Stimulated activated CD8-positive, alpha-beta memory T cell treated with anti-CD3 and anti-CD28 coated beads, Interleukin-2, amount 100 ng/mL, for 1 hour (primary cell): ENCODE results near the gene MYO5B.

Experiments used
- DNase-seq, 2 donors: peaks; one replicate each; pipeline ENCODE4 v3.0.0-alpha.2; 2020; ENCODE audit warnings: low read depth in 2 of 2

The MYO5B gene

DNA sequence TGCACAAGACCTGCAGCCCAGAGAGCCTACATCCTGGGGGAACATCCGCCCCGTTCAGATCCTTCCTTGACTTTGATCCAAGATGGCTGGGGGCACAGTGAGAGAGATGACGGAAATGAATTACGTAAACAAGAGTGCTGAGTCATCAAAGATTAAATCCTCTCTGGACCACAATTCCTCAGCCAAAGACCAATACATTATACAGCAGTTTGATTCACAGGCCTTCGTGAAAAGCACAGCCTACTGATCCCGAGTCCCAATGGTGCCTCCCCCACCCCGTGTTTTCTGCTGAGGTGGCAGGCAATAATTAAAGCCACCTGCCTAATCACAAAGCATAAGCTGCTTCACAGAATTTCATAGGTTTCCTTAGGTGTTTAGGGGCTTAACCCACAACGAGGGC, 43.0 kb downstream of the MYO5B start:
- DNase-seq, result no peak

DNA sequence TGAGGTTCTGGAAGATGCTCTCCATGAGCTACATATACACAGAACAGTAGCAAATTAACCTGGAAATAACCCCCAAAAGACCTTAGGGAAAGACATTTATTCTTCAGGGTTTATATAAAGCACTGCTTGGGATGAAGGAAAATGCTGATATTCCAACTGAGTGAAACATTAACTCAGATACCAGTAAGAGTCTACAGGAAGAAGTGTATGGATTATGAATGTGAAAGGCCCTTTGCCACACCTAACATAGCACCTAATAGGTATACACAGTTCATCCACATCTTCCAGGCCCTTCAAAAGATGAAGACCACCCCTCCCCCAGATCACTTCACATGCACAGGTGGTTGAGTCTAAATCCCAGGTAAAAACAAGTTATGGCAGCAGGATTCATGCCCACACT, 50.4 kb downstream of the MYO5B start:
- no peak for DNase-seq

DNA sequence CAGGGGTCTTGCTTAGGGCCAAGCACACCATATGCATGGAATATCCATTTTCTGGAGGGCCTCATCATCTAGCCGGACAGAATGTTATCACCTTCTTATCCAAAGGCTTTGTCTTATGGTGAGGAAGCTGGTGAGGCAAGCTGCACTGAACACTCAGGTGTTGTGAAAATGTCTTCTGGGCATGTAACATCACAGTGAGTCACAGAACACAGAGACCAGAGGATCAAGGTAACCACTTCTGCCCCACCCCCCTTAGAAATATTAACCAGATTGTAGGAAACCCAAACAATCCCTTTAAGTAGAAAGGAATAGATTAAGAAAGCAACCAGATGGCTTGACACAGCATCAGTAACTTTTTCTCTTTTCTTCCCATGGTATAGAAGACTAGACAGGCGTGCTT, 51.1 kb downstream of the MYO5B start:
- no peak for DNase-seq

DNA sequence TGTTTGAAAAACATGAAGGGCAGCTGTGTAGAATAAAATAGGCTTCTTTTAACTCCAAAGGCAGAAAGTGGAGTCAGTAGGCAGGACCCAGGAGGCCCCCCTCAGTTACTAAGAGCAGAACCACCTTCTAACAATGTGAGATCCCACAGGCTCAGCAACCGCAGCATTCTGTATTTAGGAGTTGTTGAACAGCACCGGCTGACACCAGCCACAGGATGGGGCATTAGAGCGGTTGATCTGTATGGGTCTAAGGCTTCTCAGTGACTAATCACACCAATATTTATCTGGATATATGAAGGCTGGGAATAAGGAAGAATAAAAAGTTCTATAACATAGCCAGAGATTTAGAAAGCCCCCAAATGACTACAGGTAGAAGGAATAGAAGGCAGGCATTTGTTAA, 51.7 kb downstream of the MYO5B start:
- DNase-seq, result no peak

DNA sequence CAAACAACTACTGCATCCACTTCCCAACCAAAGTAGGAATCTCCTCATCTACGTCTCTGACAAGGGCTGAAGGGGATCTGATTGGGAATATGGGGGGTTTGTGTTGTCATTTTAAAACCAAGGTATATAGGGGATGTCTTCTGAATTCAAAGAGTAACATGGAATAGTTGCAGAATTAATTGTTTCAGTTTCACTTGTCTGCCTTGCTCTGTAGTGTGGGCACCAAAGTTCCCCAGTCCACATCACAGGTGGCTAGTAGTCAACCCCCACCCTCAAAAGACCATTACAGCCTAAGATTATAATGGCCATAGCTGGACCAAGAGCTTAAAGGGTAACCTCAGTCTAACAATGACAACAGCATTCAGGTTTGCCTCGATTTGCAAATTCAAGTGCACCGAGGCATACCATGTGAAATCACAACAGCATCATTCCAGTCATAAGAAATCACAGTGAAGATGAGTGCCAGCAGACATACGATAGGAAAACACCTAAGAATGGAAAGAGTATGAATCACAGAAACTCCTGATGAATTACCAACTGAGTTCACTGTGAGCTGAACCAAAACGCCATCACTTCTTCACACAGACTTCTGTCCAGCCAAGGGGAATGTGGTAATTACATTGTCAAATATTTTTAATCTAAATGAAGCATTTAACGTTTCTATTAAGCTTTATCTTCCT, 52.4 kb downstream of the MYO5B start:
- no peak for DNase-seq

DNA sequence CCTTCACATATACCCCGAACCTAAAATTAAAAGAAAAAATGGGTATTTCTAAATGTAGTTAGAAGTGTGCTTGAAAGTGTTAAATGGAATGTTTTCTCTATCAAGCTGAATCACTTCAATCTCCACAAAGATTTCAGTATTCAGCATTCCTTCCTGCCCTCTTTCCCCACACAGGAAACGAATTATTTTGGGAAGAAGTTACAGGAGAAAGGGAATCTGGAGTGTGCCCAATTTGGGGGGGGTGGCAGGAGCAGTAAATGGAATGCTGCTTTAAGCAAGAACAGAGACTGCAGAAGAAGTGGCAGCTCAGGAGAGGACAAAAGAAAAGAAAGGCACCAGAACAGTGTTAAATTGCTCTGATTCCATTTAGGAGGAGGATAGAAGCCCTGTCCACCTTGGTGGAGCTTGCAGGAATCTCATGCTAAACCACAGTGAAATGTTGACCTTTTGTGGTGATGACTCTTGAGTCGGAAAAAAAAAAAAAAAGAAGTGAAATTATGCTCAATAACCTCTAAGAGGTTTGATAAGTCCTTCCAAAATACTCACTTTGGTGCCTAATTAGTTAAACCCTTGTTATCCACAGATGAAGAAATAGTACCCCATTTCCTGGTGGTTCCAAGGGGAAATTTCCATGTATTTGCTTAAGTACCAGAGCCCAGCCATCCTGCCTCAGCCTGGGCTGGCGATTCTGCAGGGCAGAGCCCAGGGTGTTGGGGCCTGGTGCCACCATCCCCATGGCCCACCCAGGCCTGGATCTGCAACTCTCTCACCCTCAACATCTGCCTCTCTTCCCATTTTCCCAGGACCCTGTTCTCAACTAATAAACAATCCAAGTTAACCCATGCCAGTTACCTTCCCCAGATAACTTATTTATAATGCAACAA, 56.5 kb downstream of the MYO5B start:
- DNase-seq, result no peak

DNA sequence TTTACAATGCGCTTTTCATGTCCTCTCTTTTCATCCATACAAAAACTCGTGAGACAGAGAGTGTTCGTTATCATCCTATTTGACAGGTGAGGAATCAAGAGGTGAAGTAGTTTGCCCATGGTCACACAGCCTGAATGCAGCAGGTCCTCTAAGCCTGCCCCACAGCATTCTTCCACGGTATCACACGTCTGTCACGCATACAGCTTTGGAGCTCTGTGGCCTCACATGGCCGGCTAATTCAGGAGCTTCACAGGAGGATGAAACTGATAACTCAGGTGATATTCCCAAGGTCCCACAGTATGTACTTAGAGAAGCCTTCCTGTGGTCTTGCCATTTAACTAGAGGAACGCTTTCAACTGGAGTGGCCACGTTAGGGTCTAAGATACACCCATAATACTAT, 59.0 kb downstream of the MYO5B start:
- no peak for DNase-seq

DNA sequence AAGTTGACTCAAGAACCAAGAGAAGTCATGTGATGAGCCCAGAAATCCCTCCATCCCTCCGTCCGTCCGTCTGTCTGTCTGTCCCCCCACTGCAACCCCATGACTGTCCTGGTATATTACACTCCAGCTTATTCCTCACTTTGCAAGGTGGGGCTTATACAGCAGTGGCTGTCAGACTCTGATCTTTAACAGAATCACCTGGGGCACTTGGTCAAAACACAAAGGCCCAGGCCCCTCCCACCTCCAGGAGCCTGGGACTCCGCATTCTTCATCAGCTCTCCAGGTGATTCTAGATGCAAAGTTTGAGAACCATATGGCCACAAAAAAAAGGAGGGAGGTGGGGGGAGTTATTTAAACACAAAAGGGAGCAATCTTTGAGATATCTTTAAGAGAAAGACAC, 61.4 kb downstream of the MYO5B start:
- no peak for DNase-seq

DNA sequence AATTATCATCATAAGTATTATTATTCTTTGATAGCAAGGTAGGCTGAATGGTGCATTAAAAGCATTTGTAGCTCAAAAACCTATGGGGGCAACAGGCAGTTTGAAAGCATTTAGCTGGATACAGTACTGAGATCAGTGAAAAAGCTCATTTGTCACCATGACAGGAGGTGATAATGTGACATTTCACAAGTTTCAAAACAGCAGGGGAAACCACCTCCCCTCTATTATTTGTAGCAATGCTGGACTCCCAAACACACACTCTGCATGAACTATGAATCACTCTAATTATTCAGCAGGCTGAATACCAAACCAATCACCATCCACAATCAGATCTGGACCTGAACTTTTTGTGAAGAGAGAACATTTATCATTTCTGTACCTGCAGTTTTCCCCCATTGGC, 63.4 kb downstream of the MYO5B start:
- DNase-seq, result no peak

DNA sequence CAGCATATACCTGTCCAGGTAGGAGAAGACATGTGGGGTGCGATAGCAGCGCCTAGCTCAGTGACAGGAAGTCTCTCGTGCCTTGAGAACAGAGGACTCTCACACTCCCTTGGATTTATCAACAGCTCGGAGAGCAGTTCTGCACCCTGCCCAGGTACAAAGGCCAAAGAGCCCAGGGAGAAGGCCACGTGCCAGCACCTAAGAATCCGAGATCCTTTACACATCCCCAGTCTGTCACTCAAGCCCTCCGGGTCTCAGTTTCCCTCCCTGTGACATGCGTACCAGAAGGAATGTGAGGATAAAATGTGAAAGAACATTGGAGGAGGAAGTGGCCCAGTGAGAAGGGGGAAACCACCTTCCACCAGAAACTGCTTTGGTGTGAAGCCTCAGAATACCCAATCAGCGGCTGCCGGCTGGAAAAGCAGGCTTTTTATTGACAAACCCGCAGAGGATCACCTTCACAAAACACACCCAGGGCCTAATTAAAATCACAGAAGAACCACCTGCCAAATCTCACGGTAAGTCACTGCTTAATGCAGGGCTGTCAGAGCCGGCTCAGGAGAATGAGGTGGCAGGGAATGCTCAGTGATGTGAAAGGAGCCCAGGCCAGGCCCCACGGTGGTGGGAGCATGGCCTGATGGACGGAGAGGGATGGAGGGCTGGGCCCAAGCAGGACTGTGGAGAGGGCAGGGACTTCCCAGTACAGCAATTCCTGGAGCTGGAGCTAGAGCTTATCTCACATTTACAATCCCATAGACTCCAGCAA, 66.3 kb downstream of the MYO5B start:
- DNase-seq, result no peak

DNA sequence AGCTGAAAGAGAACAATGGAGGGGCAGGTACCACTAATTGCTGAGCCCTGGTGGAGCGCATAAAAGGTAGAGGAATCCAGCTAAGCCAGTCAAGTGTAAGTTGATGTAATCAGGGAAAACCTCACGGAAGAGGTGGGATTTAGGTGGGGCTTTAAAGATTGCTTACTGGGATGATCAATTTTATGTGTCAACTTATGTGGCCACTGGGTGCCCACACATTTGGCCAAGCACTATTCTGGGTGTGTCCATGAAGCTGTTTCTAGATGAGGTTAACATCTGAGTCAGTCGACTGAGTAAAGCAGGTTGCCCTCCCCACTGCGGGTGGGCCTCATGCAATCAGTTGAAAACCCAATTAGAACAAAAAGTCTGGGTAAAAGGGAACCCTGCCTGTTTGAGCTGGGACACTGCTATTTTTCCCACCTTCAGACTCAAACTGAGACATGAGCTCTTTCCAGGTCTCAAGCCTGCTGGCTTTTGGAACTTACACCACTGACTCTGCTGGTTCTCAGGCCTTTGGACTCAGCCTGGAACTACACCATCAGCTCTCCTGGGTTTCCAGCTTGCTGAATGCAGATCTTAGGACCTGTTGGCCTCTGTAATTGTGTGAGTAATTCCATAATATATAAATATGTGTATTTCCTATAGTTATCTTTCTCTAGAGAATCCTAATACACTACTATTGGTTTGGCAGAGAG, 67.3 kb downstream of the MYO5B start:
- DNase-seq, result no peak

DNA sequence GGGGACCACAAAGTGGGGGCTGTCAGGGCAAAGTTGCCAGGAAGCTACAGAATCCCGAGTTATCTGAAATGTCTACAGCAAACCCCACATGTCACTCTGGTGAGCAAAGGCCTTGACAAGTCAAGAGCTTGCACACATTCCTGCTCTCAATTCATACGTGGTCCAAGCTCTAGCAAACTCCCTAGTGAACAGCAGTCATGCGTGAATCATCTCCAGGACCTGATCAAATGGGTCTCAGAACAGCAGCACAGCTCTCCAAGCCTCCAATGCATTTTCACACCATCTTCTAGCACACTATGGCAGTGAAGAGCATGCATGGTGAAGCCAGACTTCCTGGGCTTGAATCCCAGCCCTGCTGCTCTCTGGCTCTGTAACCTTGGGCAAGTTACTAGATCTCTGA, 68.5 kb downstream of the MYO5B start:
- no peak for DNase-seq

DNA sequence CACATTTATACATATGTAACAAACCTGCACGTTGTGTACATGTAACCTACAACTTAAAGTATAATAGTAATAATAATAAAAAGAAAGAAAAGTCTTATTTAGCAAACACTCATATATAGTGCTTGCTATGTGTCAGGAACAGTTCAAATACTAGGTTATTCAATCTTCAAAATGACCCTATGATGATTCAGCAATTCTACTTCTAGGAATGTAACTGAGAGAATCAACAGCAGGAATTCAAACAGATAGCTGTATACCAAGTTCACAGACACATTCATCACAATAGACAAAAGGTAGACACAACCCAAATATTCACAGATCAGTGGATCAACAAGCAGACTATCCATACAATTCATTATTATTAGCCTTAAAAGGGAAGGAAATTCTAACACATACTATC, 69.5 kb downstream of the MYO5B start:
- DNase-seq, result no peak

DNA sequence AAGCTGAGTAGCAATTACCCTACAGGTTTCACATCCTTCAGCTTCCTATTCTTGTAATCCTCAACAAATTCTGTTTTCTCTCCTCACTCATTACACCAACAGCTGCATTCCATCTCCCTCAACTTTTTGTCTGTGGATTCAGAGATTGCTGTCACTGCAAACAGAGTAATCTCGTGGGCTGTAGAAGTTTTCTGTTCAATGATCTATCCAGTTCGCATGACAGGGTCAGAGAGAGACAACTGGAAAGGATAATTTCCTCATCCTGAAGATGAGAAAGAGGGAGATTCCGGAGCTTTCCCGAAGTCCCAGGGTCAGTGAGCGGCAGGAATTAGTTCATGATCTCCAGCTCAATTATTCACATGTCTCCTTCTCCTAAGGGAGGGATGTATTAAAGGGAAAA, 75.7 kb downstream of the MYO5B start:
- no peak for DNase-seq

DNA sequence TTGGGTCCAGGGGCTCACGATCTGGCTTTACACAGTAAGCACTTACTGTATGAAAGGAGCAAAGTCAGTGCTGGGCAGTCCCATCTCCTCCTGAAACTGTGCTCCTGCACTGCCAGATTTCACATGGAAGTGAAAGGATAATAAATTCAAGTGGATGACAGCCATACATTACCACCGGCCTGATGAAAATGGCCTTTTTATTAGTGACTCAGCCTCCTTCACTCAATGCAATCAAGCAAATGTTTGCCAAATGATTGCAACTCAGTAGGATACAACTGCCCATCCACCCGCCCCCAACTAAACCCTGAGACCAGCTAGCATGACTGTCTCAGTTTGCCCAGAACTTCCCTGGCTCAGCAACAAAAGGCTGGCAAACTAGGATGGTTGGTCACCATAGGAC, 77.1 kb downstream of the MYO5B start:
- DNase-seq, result no peak

DNA sequence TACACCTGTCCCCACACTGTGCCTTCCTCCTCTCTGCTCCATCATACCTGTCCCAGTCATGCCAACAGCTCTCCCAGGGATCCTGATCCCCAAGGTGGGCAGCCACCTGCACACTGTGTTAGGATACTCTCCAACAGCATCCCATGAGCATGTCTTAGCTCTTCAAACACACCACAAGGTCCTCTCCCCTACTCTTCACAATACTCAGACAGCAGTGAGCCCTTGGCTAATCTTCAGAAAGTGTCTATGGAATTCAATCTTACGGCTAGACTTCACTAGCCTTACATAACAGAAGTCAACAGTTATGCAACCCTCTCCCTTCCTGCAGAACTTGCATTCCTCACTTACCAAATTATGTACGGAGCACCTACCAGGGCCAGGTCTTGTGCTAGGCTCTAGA, 79.9 kb downstream of the MYO5B start:
- no peak for DNase-seq

DNA sequence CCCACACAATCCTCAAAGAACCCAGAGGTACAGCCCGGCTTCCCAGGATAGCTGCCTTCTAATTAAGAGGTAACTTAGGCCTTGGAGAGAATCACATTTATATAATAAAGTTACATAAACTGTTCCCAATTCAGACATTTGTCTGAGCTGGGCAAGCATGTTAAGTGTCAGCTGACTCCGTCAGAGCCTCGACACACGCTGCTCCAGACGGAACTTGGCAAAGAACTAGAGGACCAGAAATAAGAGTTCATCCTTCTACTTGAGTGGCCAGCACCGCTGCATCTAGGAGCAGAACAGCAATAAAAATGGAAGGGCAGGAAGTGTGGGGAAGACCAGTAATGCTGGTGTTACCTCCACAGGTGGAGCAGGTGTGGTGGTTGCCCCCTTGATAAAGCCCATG, 80.5 kb downstream of the MYO5B start:
- DNase-seq, result no peak

DNA sequence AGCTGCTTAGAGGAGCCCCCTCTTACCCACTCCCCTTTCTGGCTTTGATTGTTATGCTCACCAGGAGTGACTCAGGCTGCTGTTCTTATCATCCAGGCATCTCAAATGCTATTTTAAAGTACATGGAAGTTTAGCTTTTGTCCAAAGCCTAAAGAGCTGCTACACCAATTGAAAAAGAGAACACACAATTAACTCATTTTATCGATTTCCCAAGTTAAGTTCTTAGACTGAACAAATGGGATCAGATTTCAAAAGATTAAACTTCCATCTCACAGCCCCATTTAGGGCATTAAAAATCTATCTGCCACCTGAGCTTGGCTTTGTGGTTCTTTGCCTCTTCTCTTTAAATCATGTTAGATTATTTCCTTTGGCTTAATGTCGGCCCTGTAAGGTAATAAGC, 81.2 kb downstream of the MYO5B start:
- no peak for DNase-seq

DNA sequence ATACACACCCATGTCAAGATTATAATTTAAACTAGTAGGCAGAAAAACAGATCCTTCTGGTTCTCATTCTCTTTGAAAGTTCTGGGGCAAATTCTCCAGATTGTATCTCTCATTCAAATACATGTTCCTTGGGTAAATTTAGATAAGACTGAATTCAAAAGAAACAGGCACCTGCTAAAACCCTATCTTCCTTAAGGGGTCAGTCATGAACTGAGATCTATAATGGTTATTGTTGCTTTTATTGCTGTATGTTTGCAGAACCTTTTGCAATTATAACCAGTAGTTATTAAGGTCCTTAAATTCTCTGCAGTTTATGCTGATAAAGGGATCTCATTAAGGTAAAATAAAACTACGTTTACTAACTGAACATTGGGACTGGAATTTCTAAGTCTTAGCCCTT, 83.5 kb downstream of the MYO5B start:
- DNase-seq, result no peak

DNA sequence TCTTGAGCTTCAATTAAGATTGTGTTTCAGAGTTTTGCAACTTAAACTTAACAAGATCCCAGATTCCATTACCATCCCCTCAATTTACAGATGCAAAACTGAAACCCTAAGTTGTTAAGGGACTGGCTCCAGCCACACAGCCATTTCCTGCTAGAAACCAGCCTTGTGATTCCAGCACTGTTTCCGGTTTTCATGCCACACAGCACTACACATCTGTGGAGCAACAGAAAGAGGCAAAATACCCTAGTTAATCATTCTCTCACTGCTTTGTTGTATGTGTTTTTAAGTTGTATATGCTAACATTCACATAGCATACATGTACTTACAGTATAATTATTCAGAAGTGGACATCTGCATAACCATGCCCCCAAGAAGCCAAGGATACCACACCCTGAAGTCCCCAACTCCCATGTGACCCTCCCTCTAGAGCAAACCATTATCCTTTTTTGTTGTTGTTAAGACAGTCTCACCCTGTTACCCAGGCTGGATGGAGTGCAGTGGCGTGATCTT, 87.4 kb downstream of the MYO5B start:
- DNase-seq, result no peak

DNA sequence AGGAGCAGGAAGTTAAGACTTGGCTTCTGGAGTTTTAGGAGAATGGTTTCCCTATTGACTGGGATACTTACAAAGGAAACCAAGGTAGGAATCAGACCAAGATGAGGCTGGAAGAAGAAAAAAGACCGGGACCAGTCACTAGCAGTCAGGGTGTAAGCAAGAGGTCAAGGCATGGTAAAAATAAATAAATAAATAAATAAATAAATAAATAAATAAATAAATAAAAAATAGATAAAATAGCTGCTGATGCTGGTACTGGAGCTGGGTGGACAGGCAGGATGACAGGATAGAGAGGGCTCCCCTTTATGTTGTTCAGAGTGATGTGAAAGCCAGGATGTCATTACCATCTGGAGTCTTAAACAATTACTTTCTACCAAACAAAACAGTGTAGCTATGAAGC, 89.9 kb downstream of the MYO5B start:
- DNase-seq, result no peak

DNA sequence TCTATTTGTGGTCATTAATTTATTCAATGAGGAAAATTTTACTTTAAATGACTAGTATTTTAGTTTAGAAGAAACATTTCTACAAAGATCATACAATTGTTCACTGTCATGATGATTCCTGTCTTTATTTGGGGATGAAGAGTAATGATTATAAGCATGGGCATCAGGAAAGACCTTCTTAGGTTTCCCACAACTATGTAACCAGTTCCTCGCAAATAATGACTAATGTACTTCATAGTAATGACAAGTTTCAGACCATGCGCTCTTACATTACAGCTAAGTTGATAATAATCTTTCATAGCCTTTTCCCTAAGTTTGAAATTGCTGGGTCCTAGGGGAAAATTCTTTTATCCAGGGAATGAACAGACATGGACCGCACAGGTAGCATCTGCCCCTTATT, 90.5 kb downstream of the MYO5B start:
- DNase-seq, result no peak
